Heart right ventricle (tissue), 16 donors: ENCODE measurements around the gene NEK11. TPM values are rescaled to one million over a fixed set of nuclear protein-coding genes. Genes with fewer than 3 reads are reported as not detected.

ENCODE experiments used
- ATAC-seq, 8 donors: fragments of 200-7000 bp; cut with Tn5 transposase; one replicate each; pipeline ENCODE4 v1.9.1; 2020; ENCODE audit warnings: mild to moderate bottlenecking in 8 of 8, moderate library complexity in 8 of 8, moderate number of reproducible peaks in 1 of 8
- DNase-seq, 2 donors: peaks; one replicate each; pipeline ENCODE4 v3.0.0-alpha.2; 2020
- H3K27ac ChIP-seq, 10 donors: fragments of 200-600 bp; sonication (generic) in 2 of 10; one replicate each; pipeline versions ENCODE4 v1.5.0 to v1.8.0; 2020 to 2022; ENCODE audit warnings: mild to moderate bottlenecking in 3 of 10
- H3K27me3 ChIP-seq, 7 donors: fragments of 200-600 bp; one replicate each; pipeline ENCODE4 v1.8.0; 2021 to 2022; ENCODE audit warnings: mild to moderate bottlenecking in 2 of 7
- H3K36me3 ChIP-seq, 9 donors: fragments of 200-600 bp; sonication (generic) in 1 of 9; one replicate each; pipeline versions ENCODE4 v1.5.0 to v1.8.0; 2020 to 2022; ENCODE audit warnings: mild to moderate bottlenecking in 2 of 9
- H3K4me1 ChIP-seq, 9 donors: fragments of 200-600 bp; sonication (generic) in 1 of 9; one replicate each; pipeline versions ENCODE4 v1.5.0 to v1.8.0; 2020 to 2022; ENCODE audit warnings: mild to moderate bottlenecking in 4 of 9
- H3K4me3 ChIP-seq, 10 donors: fragments of 200-600 bp; sonication (generic) in 2 of 10; one replicate each; pipeline versions ENCODE4 v1.5.0 to v1.8.0; 2020 to 2022; ENCODE audit warnings: mild to moderate bottlenecking in 7 of 10, moderate library complexity in 2 of 10
- H3K9me3 ChIP-seq, 11 donors: fragments of 200-600 bp in 10 of 11; sonication (generic) in 2 of 11; one replicate each; pipeline versions ENCODE4 v1.5.0 to v1.8.0; 2013 to 2022; ENCODE audit warnings: mild to moderate bottlenecking in 2 of 11, control low read depth in 1 of 11, moderate library complexity in 1 of 11
- CTCF ChIP-seq, 9 donors: fragments of 200-600 bp; sonication (generic) in 2 of 9; IDR thresholded peaks; one replicate each; pipeline versions ENCODE4 v1.5.0 to v1.8.0; 2021 to 2022; ENCODE audit warnings: antibody characterized with exemption in 9 of 9, mild to moderate bottlenecking in 5 of 9, moderate library complexity in 1 of 9
- WGBS, 2 donors: extraction: QIAGEN DNeasy Blood & Tissue Kit; methylation state at CpG; one replicate each; pipeline ENCODE4 v1.1.7; 2013; ENCODE audit warnings: inconsistent platforms in 1 of 2; 5-methylcytosine and 5-hydroxymethylcytosine counted together
- intact Hi-C, 10 donors: fragments of 100-400 bp; cut with DNase I; formaldehyde crosslinking; loops; one replicate each; pipeline versions ENCODE4 v1.11.1 to v1.14.2; 2022
- polyA plus RNA-seq, 2 donors: library from polyadenylated mRNA; stranded (reverse); fragments of 200-250 nt; gene quantifications; one replicate each; pipeline ENCODE4 v1.2.3, GENCODE V29; 2013
- total RNA-seq, 10 donors: library from RNA; stranded (reverse); fragmentation: NEBNext Ultra II Directional in 3 of 10; extraction: Animal tissue kit (Norgen Biotek cat#: 25700) in 3 of 10; gene quantifications; one replicate each; pipeline versions ENCODE4 v1.2.1 to v1.2.4, GENCODE V29; 2021 to 2023
- donor health status: Arrhythmogenic right ventricular cardiomyopathy.
- donor health status: ischemic (EF 13 %, LVEDD 7.1; RV severe dilation, severe dysfunction).
- donor health status: healthy with polysubstance abuse.
- donor health status: DM: no; HTN: yes; CAD: no.
- donor health status: DM: no; HTN: no; CAD: no.
- donor health status: ischemic (EF 25% LVEDD 6.9; RV normal size, moderate dysfunction).
- donor health status: ischemic (EF 25% LVEDD 5.7; RV mildly dilated, moderate dysfunction).
- donor health status: healthy.
- donor health status: DM: yes; HTN: yes; CAD: no.
- donor health status: Ischemic cardiomyopathy.
- donor health status: ischemic (EF 35%, LVEDD 5.7; RV mildly dilated, moderate dysfunction).
- donor health status: nonischemic (EF 11% LVEDD 7.7; RV severe dilation, severe dysfunction).
- donor health status: DM: yes; HTN: yes; CAD: no.
- donor health status: PGD.
- donor health status: ischemic (EF 29% LVEDD 5.4; RV normal size, mild dysfunction).
- donor health status: nonischemic (EF 23%, LVEDD 6.1; RV moderate dilation, normal function).

The NEK11 gene
- total and polyA plus RNA-seq, 12 donors = 0.88 to 3.7 (median 1.9) TPM

GRCh38 chr3:131261104-131261503, 234.4 kb downstream of the NEK11 start:
- TF ChIP-seq CTCF (IDR thresholded peaks at IDR 0.05) = no peak
- ATAC-seq (no peak), DNase-seq (no peak)
- H3K36me3 ChIP-seq = no peaks in the 10 kb centered on the region
- H3K9me3 ChIP-seq = peaks cover 0 to 32% (median 3%) of the 10 kb centered on the region in 11 donors
- WGBS, 2 donors = 87 to 90% methylated on average over 1 of the region's 1 CpG
- H3K27me3 ChIP-seq = no peaks in the 10 kb centered on the region
- H3K4me1 ChIP-seq = no peaks in the 10 kb centered on the region
- H3K4me3 ChIP-seq = no peak overlapping the region
- intact Hi-C loops = no loop called here
- H3K27ac ChIP-seq = no peak overlapping the region

GRCh38 chr3:131275556-131275955, 248.9 kb downstream of the NEK11 start:
- no peak for DNase-seq
- Histone ChIP-seq H3K36me3 (no peaks in the 10 kb centered on the region), H3K9me3 (no peaks in the 10 kb centered on the region), H3K27ac (no peak overlapping the region), H3K4me3 (no peak overlapping the region), H3K4me1 (no peaks in the 10 kb centered on the region), H3K27me3 (no peaks in the 10 kb centered on the region)
- intact Hi-C loops = no loop called here
- TF ChIP-seq CTCF (IDR thresholded peaks at IDR 0.05) = no peak
- no peak for ATAC-seq
- 39 to 52% methylated on average over 1 of the region's 1 CpG for WGBS, 2 donors

GRCh38 chr3:131277836-131278497, 251.3 kb downstream of the NEK11 start:
- Histone ChIP-seq H3K4me1 (peaks cover 0 to 15% (median 6%) of the 10 kb centered on the region in 9 donors), H3K4me3 (no peak overlapping the region), H3K27ac (no peak overlapping the region), H3K9me3 (no peaks in the 10 kb centered on the region), H3K36me3 (no peaks in the 10 kb centered on the region), H3K27me3 (no peaks in the 10 kb centered on the region)
- no peak for DNase-seq
- intact Hi-C loops = no loop called here
- WGBS, 2 donors = 92 to 100% methylated on average over 2 of the region's 2 CpGs
- TF ChIP-seq CTCF (IDR thresholded peaks at IDR 0.05) = no peak
- no peak for ATAC-seq

- H3K27me3 ChIP-seq = no peaks in the 10 kb centered on the region
- no peak overlapping the region for H3K27ac ChIP-seq
- 96 to 98% methylated on average over 2 of the region's 2 CpGs for WGBS, 2 donors
- no peaks in the 10 kb centered on the region for H3K36me3 ChIP-seq
- ATAC-seq (no peak), DNase-seq (no peak)
- no peaks in the 10 kb centered on the region for H3K9me3 ChIP-seq
- intact Hi-C loops = no loop called here
- H3K4me1 ChIP-seq = peaks cover 0 to 16% (median 6%) of the 10 kb centered on the region in 9 donors
- H3K4me3 ChIP-seq = no peak overlapping the region
- no peak for TF ChIP-seq CTCF (IDR thresholded peaks at IDR 0.05)
Measured at GRCh38 chr3:131279577-131279976, 252.9 kb downstream of the NEK11 start.
